Glutamatergic neuron (in vitro differentiated cells): Measurements from ENCODE around the gene ABI3BP. TPM values are rescaled to one million over a fixed set of nuclear protein-coding genes. Genes with fewer than 3 reads are reported as not detected.

ENCODE experiments used
- DNase-seq: peaks from one replicate; pipeline ENCODE4 v3.0.0; 2022
- H3K27ac Mint-ChIP-seq: one replicate; pipeline ENCODE4 v1.8.0; 2020; ENCODE audit warnings: mild to moderate bottlenecking, mixed read lengths, inconsistent platforms; ENCODE audit not compliant: unreplicated experiment
- H3K27me3 Mint-ChIP-seq: one replicate; pipeline ENCODE4 v1.8.0; 2020; ENCODE audit warnings: mild to moderate bottlenecking, moderate library complexity, mixed read lengths, inconsistent platforms; ENCODE audit not compliant: unreplicated experiment
- H3K36me3 Mint-ChIP-seq: one replicate; pipeline ENCODE4 v1.8.0; 2020; ENCODE audit warnings: mild to moderate bottlenecking, mixed read lengths, inconsistent platforms; ENCODE audit not compliant: unreplicated experiment
- H3K4me1 Mint-ChIP-seq: one replicate; pipeline ENCODE4 v1.8.0; 2020; ENCODE audit warnings: mild to moderate bottlenecking, low read depth, mixed read lengths, inconsistent platforms; ENCODE audit not compliant: unreplicated experiment
- H3K4me3 Mint-ChIP-seq: one replicate; pipeline ENCODE4 v1.8.0; 2020; ENCODE audit warnings: mild to moderate bottlenecking, mixed read lengths, inconsistent platforms; ENCODE audit not compliant: unreplicated experiment
- H3K9me3 Mint-ChIP-seq: one replicate; pipeline ENCODE4 v1.8.0; 2020; ENCODE audit warnings: mild to moderate bottlenecking, moderate library complexity, mixed read lengths, inconsistent platforms; ENCODE audit not compliant: unreplicated experiment
- total RNA-seq: library from RNA; stranded (reverse); fragmentation: NEBNext Ultra II Directional; extraction: Animal tissue kit (Norgen Biotek cat#: 25700); gene quantifications from one replicate; pipeline ENCODE4 v1.2.1, GENCODE V29; 2021; ENCODE audit not compliant: unreplicated experiment
- TF ChIP-seq, protein P1 (sequence below): fragments of 200-600 bp; sonication (generic); IDR thresholded peaks from one replicate; pipeline ENCODE4 v1.5.0; 2021; ENCODE audit not compliant: partially characterized antibody, unreplicated experiment

The ABI3BP gene
- total RNA-seq, 1 donor from 2014 or later, result not detected

DNA sequence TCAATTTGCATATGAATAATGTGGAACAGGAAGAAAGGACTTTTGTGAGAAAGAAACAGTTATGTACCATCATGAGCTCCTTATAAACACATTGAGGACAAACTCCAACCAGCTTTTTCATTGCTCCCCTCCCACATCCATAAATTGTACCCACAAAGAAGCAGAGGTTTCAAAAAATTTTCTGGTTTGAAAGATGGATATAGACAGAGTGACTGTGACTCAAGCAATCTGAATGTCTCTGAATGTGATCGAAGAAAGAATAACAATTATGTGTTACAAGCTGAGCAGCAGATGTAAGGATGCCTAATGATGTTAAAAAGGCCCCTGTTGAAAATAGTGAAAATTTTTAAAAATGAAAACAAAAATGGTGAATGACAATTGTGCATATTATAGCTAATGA is 156.6 kb downstream of the ABI3BP start:
- no peak overlapping the region for H3K27ac Mint-ChIP-seq
- no peaks in the 10 kb centered on the region for H3K9me3 Mint-ChIP-seq
- no peaks in the 10 kb centered on the region for H3K36me3 Mint-ChIP-seq
- no peak overlapping the region for H3K4me3 Mint-ChIP-seq
- no peak for DNase-seq
- TF ChIP-seq, protein P1, sequence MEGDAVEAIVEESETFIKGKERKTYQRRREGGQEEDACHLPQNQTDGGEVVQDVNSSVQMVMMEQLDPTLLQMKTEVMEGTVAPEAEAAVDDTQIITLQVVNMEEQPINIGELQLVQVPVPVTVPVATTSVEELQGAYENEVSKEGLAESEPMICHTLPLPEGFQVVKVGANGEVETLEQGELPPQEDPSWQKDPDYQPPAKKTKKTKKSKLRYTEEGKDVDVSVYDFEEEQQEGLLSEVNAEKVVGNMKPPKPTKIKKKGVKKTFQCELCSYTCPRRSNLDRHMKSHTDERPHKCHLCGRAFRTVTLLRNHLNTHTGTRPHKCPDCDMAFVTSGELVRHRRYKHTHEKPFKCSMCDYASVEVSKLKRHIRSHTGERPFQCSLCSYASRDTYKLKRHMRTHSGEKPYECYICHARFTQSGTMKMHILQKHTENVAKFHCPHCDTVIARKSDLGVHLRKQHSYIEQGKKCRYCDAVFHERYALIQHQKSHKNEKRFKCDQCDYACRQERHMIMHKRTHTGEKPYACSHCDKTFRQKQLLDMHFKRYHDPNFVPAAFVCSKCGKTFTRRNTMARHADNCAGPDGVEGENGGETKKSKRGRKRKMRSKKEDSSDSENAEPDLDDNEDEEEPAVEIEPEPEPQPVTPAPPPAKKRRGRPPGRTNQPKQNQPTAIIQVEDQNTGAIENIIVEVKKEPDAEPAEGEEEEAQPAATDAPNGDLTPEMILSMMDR, result no peak
- no peaks in the 10 kb centered on the region for H3K27me3 Mint-ChIP-seq
- H3K4me1 Mint-ChIP-seq, result no peaks in the 10 kb centered on the region

- H3K4me1 Mint-ChIP-seq, result no peaks in the 10 kb centered on the region
- TF ChIP-seq, protein P1, result no peak
- H3K27me3 Mint-ChIP-seq, result no peaks in the 10 kb centered on the region
- no peaks in the 10 kb centered on the region for H3K36me3 Mint-ChIP-seq
- no peak overlapping the region for H3K4me3 Mint-ChIP-seq
- no peak for DNase-seq
- H3K9me3 Mint-ChIP-seq, result no peaks in the 10 kb centered on the region
- no peak overlapping the region for H3K27ac Mint-ChIP-seq
Observed at GRCh38 chr3:100834332-100834731, 158.9 kb downstream of the ABI3BP start.

- H3K27ac Mint-ChIP-seq, result no peak overlapping the region
- TF ChIP-seq, protein P1, result no peak
- no peak overlapping the region for H3K4me3 Mint-ChIP-seq
- H3K36me3 Mint-ChIP-seq, result no peaks in the 10 kb centered on the region
- H3K4me1 Mint-ChIP-seq, result no peaks in the 10 kb centered on the region
- DNase-seq, result no peak
- no peaks in the 10 kb centered on the region for H3K27me3 Mint-ChIP-seq
- H3K9me3 Mint-ChIP-seq, result no peaks in the 10 kb centered on the region
Observed at GRCh38 chr3:100833483-100833882, 159.7 kb downstream of the ABI3BP start.

DNA sequence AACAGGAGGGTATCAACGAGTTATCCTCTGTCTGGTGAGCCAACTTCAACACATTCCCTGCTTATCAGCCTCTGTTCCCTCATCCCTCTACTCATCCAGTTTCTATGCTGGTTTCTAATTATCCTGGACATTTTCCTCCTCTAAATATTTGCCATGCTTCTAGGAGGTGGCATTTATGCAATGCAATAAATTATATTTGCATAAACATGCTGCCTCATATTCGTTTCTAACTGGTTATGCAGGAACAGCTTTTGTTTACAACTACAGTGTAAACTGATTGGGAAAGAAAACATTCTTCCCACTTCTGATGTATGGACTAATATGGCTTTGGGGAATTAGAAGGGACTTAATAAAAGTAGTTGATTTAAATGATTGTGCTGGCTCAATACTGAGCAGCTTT is 161.6 kb downstream of the ABI3BP start:
- Mint-ChIP-seq H3K27ac (no peak overlapping the region), H3K27me3 (no peaks in the 10 kb centered on the region), H3K4me1 (no peaks in the 10 kb centered on the region), H3K9me3 (no peaks in the 10 kb centered on the region), H3K36me3 (no peaks in the 10 kb centered on the region), H3K4me3 (no peak overlapping the region)
- TF ChIP-seq, protein P1, result no peak
- no peak for DNase-seq

DNA sequence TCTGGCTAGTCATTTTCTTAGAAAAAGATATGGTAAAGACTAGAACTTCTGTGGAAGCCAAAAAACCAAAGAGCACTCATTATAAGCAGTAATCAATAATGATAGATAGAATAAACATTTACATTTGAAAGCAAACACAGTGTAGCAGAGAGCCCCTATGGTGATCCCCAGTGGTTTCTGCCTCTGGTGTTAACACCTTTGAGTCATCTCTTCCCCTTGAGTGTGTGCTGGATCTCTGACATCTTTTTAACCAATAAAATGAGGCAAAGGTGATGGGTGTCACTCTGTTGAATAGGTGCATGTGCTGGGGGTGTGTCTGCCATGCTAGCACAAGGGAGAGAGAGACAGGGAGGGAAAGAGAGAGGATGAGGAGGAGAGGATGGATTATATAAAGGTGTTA is 162.3 kb downstream of the ABI3BP start:
- no peak for DNase-seq
- no peak overlapping the region for H3K27ac Mint-ChIP-seq
- no peaks in the 10 kb centered on the region for H3K27me3 Mint-ChIP-seq
- H3K4me3 Mint-ChIP-seq, result no peak overlapping the region
- TF ChIP-seq, protein P1, result no peak
- no peaks in the 10 kb centered on the region for H3K9me3 Mint-ChIP-seq
- H3K4me1 Mint-ChIP-seq, result no peaks in the 10 kb centered on the region
- no peaks in the 10 kb centered on the region for H3K36me3 Mint-ChIP-seq
